ENCODE results near the gene CDH13.

Gene CDH13

DNA sequence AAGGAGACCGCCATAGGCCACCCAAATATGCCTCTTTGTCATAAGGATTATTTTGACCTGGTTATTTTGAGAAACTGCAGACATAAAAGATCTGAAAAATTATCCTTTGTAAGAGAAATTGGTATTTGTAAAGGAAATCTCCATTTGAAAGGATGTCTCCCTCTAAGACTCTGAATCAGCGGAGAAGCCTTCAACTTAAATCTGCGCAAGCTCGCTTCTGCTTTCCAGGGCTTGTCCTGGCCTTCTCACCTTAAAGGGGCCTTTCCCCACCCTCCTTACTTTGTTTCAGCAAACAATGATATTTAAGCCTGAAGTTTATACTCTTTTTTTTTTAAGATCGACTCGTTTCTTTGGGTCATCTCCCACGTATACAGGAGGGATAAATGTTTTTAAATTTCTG lies 1215.5 kb downstream of the CDH13 start:
- TF ChIP-seq ZFX (IDR thresholded peaks at IDR 0.05; ENCODE audit: borderline replicate concordance): no peak
- TF ChIP-seq, protein P1, sequence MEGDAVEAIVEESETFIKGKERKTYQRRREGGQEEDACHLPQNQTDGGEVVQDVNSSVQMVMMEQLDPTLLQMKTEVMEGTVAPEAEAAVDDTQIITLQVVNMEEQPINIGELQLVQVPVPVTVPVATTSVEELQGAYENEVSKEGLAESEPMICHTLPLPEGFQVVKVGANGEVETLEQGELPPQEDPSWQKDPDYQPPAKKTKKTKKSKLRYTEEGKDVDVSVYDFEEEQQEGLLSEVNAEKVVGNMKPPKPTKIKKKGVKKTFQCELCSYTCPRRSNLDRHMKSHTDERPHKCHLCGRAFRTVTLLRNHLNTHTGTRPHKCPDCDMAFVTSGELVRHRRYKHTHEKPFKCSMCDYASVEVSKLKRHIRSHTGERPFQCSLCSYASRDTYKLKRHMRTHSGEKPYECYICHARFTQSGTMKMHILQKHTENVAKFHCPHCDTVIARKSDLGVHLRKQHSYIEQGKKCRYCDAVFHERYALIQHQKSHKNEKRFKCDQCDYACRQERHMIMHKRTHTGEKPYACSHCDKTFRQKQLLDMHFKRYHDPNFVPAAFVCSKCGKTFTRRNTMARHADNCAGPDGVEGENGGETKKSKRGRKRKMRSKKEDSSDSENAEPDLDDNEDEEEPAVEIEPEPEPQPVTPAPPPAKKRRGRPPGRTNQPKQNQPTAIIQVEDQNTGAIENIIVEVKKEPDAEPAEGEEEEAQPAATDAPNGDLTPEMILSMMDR (IDR thresholded peaks at IDR 0.05): no peak
- no peak overlapping the region for H3K27ac ChIP-seq

DNA sequence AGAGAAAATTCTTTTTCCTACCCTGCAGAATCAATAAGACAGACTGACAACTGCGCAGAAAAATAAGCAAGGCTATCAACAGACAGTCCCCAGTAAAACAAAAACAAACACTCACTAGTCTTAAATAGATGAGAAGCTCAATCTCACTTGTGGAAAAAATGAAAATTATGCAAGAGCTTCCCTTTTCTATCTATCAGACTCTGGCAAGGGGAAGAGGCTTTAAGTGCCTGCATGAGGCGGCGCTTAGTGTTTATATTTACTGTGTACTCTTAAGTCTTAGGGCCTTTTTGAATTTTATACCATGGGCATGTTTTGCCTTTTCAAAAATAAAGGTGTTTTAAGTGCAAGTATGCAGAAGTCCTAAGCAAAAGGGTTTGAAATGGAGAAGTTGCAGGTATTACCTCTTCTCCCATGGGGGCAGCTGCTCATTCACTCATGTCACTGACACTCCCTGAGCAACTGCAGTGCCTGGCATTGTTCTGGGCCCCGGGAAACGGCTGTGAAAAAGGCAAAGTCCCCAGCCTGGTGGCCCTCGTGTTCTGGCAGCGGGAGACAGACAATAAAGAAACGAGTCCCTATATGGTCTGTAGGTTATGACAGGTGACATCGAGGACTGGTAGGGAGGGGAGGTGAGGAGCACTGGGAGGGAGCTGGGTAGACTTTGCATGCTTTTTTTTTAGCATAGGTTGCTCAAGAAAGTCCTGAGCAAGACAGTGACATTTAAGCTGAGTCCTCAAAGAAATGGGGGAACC lies 1216.2 kb downstream of the CDH13 start:
- H3K27ac ChIP-seq: no peak overlapping the region
- no peak for TF ChIP-seq ZFX (IDR thresholded peaks at IDR 0.05; ENCODE audit: borderline replicate concordance)
- TF ChIP-seq, protein P1 (IDR thresholded peaks at IDR 0.05): no peak

DNA sequence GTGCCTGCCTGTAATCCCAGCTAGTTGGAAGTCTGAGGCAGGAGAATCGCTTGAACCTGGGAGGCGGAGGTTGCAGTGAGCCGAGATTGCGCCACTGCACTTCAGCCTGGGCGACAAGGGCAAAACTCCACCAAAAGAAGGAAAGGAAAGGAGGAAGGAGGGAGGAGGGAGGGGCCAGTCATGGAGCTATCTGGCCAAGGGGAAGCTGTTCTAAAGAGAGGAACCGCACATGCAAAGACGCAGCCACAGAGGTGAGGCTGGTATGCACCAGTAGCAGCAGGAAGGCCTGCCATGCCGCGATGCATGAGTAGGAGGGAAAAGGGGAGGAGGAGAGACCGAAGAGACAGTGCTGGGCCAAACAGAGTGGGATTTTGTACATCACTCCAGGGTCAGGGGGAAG lies 1216.9 kb downstream of the CDH13 start:
- TF ChIP-seq, protein P1 (IDR thresholded peaks at IDR 0.05): no peak
- TF ChIP-seq ZFX (IDR thresholded peaks at IDR 0.05; ENCODE audit: borderline replicate concordance): no peak
- no peak overlapping the region for H3K27ac ChIP-seq

DNA sequence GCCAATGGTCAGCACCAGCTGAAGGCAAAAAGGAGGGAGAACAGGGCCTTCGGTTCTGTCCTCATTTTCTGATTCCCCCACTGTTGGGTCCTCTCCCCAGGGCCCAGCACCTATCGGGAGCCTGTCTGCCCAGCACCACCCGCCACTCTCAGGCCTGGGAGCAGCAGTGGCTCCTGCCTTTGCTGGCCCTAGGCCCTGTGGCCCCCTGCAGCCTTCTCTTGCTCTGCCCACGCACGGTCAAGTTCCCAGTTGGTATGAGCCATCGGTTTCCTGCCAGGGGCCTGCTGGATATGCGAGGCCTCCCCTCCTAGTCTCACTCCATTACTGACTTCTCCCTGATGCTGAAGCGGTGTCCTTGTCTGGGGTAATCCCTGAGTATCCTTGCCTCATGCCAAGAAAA lies 1218.5 kb downstream of the CDH13 start:
- TF ChIP-seq ZFX (IDR thresholded peaks at IDR 0.05; ENCODE audit: borderline replicate concordance): no peak
- TF ChIP-seq, protein P1 (IDR thresholded peaks at IDR 0.05): no peak
- no peak overlapping the region for H3K27ac ChIP-seq

DNA sequence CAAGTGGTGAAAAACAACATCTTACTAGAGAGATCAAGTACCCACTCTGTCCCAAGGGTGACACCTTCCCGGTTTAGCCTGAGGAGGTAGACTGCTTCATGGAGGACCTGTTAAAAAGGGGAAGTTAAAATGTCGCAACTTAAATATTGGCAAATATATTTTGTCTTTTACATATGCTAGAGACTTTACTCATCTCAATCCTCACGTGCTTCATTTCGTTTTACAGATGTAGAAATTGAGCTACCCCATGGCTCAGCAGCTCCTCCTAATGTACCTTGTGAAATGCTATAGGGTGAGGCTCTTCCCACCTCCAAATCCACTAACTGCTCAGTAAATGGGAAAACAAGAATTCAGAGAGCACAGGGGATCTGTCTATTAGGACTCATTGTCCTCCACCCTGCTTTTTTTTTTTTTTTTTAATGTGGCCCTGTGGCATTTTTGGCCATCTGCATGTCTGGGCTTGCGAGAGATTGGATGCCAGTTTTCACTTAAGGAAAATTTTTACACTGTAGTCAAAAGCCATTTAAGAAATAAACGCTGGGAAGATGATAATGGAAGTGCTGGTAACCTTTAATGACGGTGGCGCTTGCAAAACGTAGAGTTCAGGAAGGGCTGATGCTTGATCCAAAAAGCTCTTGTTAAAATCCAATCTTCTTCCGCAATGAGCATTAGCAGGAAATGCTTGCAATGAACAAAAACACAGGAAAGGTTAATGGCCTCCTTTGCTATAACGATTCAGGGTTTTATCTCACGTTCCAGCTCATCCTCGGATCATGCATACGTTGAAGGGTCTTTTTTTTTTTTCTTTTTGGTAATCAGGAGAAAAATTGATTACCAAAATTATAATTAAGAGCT lies 1220.8 kb downstream of the CDH13 start:
- TF ChIP-seq ZFX (IDR thresholded peaks at IDR 0.05; ENCODE audit: borderline replicate concordance): no peak
- TF ChIP-seq, protein P1 (IDR thresholded peaks at IDR 0.05): no peak

DNA sequence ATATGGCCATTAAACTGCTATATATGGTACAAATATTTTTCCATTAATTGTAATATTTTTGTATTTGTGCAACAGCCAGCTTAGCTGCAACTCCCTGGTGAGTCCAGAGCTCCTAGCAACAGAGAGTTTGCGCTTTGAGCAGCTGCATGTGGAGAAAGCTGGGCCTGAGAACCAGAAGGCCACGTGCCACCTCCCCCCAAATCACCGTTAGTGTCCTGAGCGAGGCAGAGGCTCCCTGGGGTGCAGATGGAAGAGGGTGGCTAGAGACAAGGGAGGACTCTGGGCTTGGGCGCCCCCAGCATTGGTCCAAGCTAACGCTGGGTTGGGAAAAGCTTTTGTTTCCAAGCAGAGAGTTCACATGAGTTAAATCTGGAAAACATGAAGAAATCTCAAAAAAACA lies 1222.7 kb downstream of the CDH13 start:
- TF ChIP-seq ZFX (IDR thresholded peaks at IDR 0.05; ENCODE audit: borderline replicate concordance): no peak
- TF ChIP-seq, protein P1 (IDR thresholded peaks at IDR 0.05): no peak
- H3K27ac ChIP-seq: no peak overlapping the region

More for the DNA sequence above, 1220.8 kb downstream of the CDH13 start:
- no peak overlapping the region for H3K27ac ChIP-seq
